ENCODE measurements around the gene NUDT2.
A peak's percentile ranks its signal among the peaks of the same experiment; 100 is the strongest.

The NUDT2 gene

GRCh38 chr9:34370335-34370969 lies 41.1 kb downstream of the NUDT2 start:
- 98% methylated on average over 21 of the region's 23 CpGs for WGBS
- H2BK120ac ChIP-seq (ENCODE audit: low read depth, low read length): no peak overlapping the region
- no peaks in the 10 kb centered on the region for H3K9me3 ChIP-seq (ENCODE audit: control insufficient read depth, low read length)
- no peak overlapping the region for H2AFZ ChIP-seq (ENCODE audit: low read depth, low read length)
- no peak overlapping the region for H4K8ac ChIP-seq (ENCODE audit: low read length)
- peaks cover 0 to 21% of the 10 kb centered on the region in 2 experiments for H3K36me3 ChIP-seq (ENCODE audit: control insufficient read depth in 1 of 2, insufficient read depth in 2 of 2, low read depth in 1 of 2, low read length in 2 of 2)
- H2BK12ac ChIP-seq (ENCODE audit: low read length in 2 of 2): no peak overlapping the region
- peak overlapping the region in 1 of 2 experiments; percentile 20 for H3K23ac ChIP-seq (ENCODE audit: low read length in 2 of 2)
- peaks cover 0 to 30% of the 10 kb centered on the region in 2 experiments for H3K27me3 ChIP-seq (ENCODE audit: control insufficient read depth in 1 of 2, insufficient read depth in 1 of 2, low read length in 2 of 2)
- no peak overlapping the region for H3K18ac ChIP-seq (ENCODE audit: low read depth in 1 of 2, low read length in 2 of 2)
- H3K4ac ChIP-seq (ENCODE audit: low read depth in 1 of 2, low read length in 2 of 2): no peak overlapping the region
- DNase-seq: no peak
- no peak overlapping the region for H4K91ac ChIP-seq (ENCODE audit: low read length)
- H2AK5ac ChIP-seq (ENCODE audit: low read length, severe bottlenecking): no peak overlapping the region
- no peak overlapping the region for H3K4me2 ChIP-seq (ENCODE audit: low read length, poor library complexity, severe bottlenecking)
- no peak overlapping the region for H3K27ac ChIP-seq (ENCODE audit: low read length, poor library complexity, severe bottlenecking)
- H2BK5ac ChIP-seq (ENCODE audit: low read depth, low read length, poor library complexity, severe bottlenecking): no peak overlapping the region
- H3K14ac ChIP-seq (ENCODE audit: low read length in 2 of 2): no peak overlapping the region
- no peaks in the 10 kb centered on the region for H3K4me1 ChIP-seq (ENCODE audit: control insufficient read depth, insufficient read depth, low read depth, low read length)
- H3K79me1 ChIP-seq (replicated peaks; ENCODE audit: low read length, poor library complexity, severe bottlenecking): no peaks in the 10 kb centered on the region
- no peak overlapping the region for H2BK15ac ChIP-seq (ENCODE audit: low read depth, poor library complexity, severe bottlenecking)
- H3K4me3 ChIP-seq (ENCODE audit: insufficient read depth in 1 of 2, low read depth in 1 of 2, low read length in 2 of 2): peak overlapping the region; percentile 22 to 56
- H3K9ac ChIP-seq (ENCODE audit: low read length): no peak overlapping the region

GRCh38 chr9:34370970-34371880 lies 41.9 kb downstream of the NUDT2 start:
- no peak overlapping the region for H3K23ac ChIP-seq (ENCODE audit: low read length in 2 of 2)
- H3K9me3 ChIP-seq (ENCODE audit: control insufficient read depth, low read length): no peaks in the 10 kb centered on the region
- peak overlapping the region; percentile 62 for H4K91ac ChIP-seq (ENCODE audit: low read length)
- H3K4me2 ChIP-seq (ENCODE audit: low read length, poor library complexity, severe bottlenecking): no peak overlapping the region
- H3K9ac ChIP-seq (ENCODE audit: low read length): no peak overlapping the region
- peaks cover 0 to 21% of the 10 kb centered on the region in 2 experiments for H3K36me3 ChIP-seq (ENCODE audit: control insufficient read depth in 1 of 2, insufficient read depth in 2 of 2, low read depth in 1 of 2, low read length in 2 of 2)
- H3K79me1 ChIP-seq (replicated peaks; ENCODE audit: low read length, poor library complexity, severe bottlenecking): no peaks in the 10 kb centered on the region
- no peak overlapping the region for H2BK12ac ChIP-seq (ENCODE audit: low read length in 2 of 2)
- no peak overlapping the region for H4K8ac ChIP-seq (ENCODE audit: low read length)
- H3K14ac ChIP-seq (ENCODE audit: low read length in 2 of 2): no peak overlapping the region
- 99% methylated on average over 105 of the region's 105 CpGs for WGBS
- H3K4me3 ChIP-seq (ENCODE audit: insufficient read depth in 1 of 2, low read depth in 1 of 2, low read length in 2 of 2): peak overlapping the region; percentile 22 to 56
- no peak overlapping the region for H2AK5ac ChIP-seq (ENCODE audit: low read length, severe bottlenecking)
- no peak overlapping the region for H2BK15ac ChIP-seq (ENCODE audit: low read depth, poor library complexity, severe bottlenecking)
- no peak overlapping the region for H3K4ac ChIP-seq (ENCODE audit: low read depth in 1 of 2, low read length in 2 of 2)
- H3K18ac ChIP-seq (ENCODE audit: low read depth in 1 of 2, low read length in 2 of 2): no peak overlapping the region
- H2BK120ac ChIP-seq (ENCODE audit: low read depth, low read length): no peak overlapping the region
- peaks cover 0 to 37% of the 10 kb centered on the region in 2 experiments for H3K27me3 ChIP-seq (ENCODE audit: control insufficient read depth in 1 of 2, insufficient read depth in 1 of 2, low read length in 2 of 2)
- no peak overlapping the region for H3K27ac ChIP-seq (ENCODE audit: low read length, poor library complexity, severe bottlenecking)
- H3K4me1 ChIP-seq (ENCODE audit: control insufficient read depth, insufficient read depth, low read depth, low read length): peaks cover 3% of the 10 kb centered on the region
- H2AFZ ChIP-seq (ENCODE audit: low read depth, low read length): no peak overlapping the region
- H2BK5ac ChIP-seq (ENCODE audit: low read depth, low read length, poor library complexity, severe bottlenecking): no peak overlapping the region
- DNase-seq: no peak

GRCh38 chr9:34371886-34372466 lies 42.6 kb downstream of the NUDT2 start:
- Histone ChIP-seq H3K27me3 (ENCODE audit: control insufficient read depth in 1 of 2, insufficient read depth in 1 of 2, low read length in 2 of 2) (peaks cover 0 to 39% of the 10 kb centered on the region in 2 experiments), H2AK5ac (ENCODE audit: low read length, severe bottlenecking) (no peak overlapping the region), H2AFZ (ENCODE audit: low read depth, low read length) (no peak overlapping the region), H2BK12ac (ENCODE audit: low read length in 2 of 2) (no peak overlapping the region), H2BK15ac (ENCODE audit: low read depth, poor library complexity, severe bottlenecking) (no peak overlapping the region), H3K4ac (ENCODE audit: low read depth in 1 of 2, low read length in 2 of 2) (no peak overlapping the region), H3K4me2 (ENCODE audit: low read length, poor library complexity, severe bottlenecking) (no peak overlapping the region), H2BK5ac (ENCODE audit: low read depth, low read length, poor library complexity, severe bottlenecking) (no peak overlapping the region), H3K14ac (ENCODE audit: low read length in 2 of 2) (no peak overlapping the region), H3K4me3 (ENCODE audit: insufficient read depth in 1 of 2, low read depth in 1 of 2, low read length in 2 of 2) (no peak overlapping the region), H3K79me1 (replicated peaks; ENCODE audit: low read length, poor library complexity, severe bottlenecking) (no peaks in the 10 kb centered on the region), H2BK120ac (ENCODE audit: low read depth, low read length) (no peak overlapping the region), H3K9ac (ENCODE audit: low read length) (no peak overlapping the region), H4K91ac (ENCODE audit: low read length) (peak overlapping the region; percentile 53), H3K9me3 (ENCODE audit: control insufficient read depth, low read length) (no peaks in the 10 kb centered on the region), H3K18ac (ENCODE audit: low read depth in 1 of 2, low read length in 2 of 2) (no peak overlapping the region), H3K27ac (ENCODE audit: low read length, poor library complexity, severe bottlenecking) (no peak overlapping the region), H4K8ac (ENCODE audit: low read length) (peak overlapping the region; percentile 6), H3K4me1 (ENCODE audit: control insufficient read depth, insufficient read depth, low read depth, low read length) (peaks cover 7% of the 10 kb centered on the region), H3K36me3 (ENCODE audit: control insufficient read depth in 1 of 2, insufficient read depth in 2 of 2, low read depth in 1 of 2, low read length in 2 of 2) (peaks cover 0 to 21% of the 10 kb centered on the region in 2 experiments), H3K23ac (ENCODE audit: low read length in 2 of 2) (no peak overlapping the region)
- no peak for DNase-seq
- 98% methylated on average over 60 of the region's 60 CpGs for WGBS

GRCh38 chr9:34372467-34373011 lies 43.2 kb downstream of the NUDT2 start:
- no peak for DNase-seq
- H3K9me3 ChIP-seq (ENCODE audit: control insufficient read depth, low read length): no peaks in the 10 kb centered on the region
- H3K36me3 ChIP-seq (ENCODE audit: control insufficient read depth in 1 of 2, insufficient read depth in 2 of 2, low read depth in 1 of 2, low read length in 2 of 2): peaks cover 0 to 21% of the 10 kb centered on the region in 2 experiments
- peak overlapping the region; percentile 6 for H4K8ac ChIP-seq (ENCODE audit: low read length)
- H3K27me3 ChIP-seq (ENCODE audit: control insufficient read depth in 1 of 2, insufficient read depth in 1 of 2, low read length in 2 of 2): peaks cover 0 to 39% of the 10 kb centered on the region in 2 experiments
- no peak overlapping the region for H3K4me2 ChIP-seq (ENCODE audit: low read length, poor library complexity, severe bottlenecking)
- no peak overlapping the region for H3K9ac ChIP-seq (ENCODE audit: low read length)
- H3K14ac ChIP-seq (ENCODE audit: low read length in 2 of 2): no peak overlapping the region
- H2AFZ ChIP-seq (ENCODE audit: low read depth, low read length): no peak overlapping the region
- no peaks in the 10 kb centered on the region for H3K79me1 ChIP-seq (replicated peaks; ENCODE audit: low read length, poor library complexity, severe bottlenecking)
- H2BK12ac ChIP-seq (ENCODE audit: low read length in 2 of 2): no peak overlapping the region
- H3K18ac ChIP-seq (ENCODE audit: low read depth in 1 of 2, low read length in 2 of 2): no peak overlapping the region
- H2BK120ac ChIP-seq (ENCODE audit: low read depth, low read length): no peak overlapping the region
- peak overlapping the region; percentile 53 for H4K91ac ChIP-seq (ENCODE audit: low read length)
- H3K4ac ChIP-seq (ENCODE audit: low read depth in 1 of 2, low read length in 2 of 2): no peak overlapping the region
- no peak overlapping the region for H3K27ac ChIP-seq (ENCODE audit: low read length, poor library complexity, severe bottlenecking)
- peaks cover 12% of the 10 kb centered on the region for H3K4me1 ChIP-seq (ENCODE audit: control insufficient read depth, insufficient read depth, low read depth, low read length)
- 93% methylated on average over 41 of the region's 41 CpGs for WGBS
- no peak overlapping the region for H2BK15ac ChIP-seq (ENCODE audit: low read depth, poor library complexity, severe bottlenecking)
- no peak overlapping the region for H2AK5ac ChIP-seq (ENCODE audit: low read length, severe bottlenecking)
- H3K4me3 ChIP-seq (ENCODE audit: insufficient read depth in 1 of 2, low read depth in 1 of 2, low read length in 2 of 2): no peak overlapping the region
- no peak overlapping the region for H3K23ac ChIP-seq (ENCODE audit: low read length in 2 of 2)
- H2BK5ac ChIP-seq (ENCODE audit: low read depth, low read length, poor library complexity, severe bottlenecking): no peak overlapping the region
